GM21576 (cell line): ENCODE data around the gene ASGR1.

Source experiments
- ATAC-seq: cut with Tn5 transposase; IDR thresholded peaks from one replicate; pipeline ENCODE4 v1.9.1; 2021; ENCODE audit warnings: mild to moderate bottlenecking, moderate library complexity; ENCODE audit not compliant: unreplicated experiment

ASGR1 gene

DNA sequence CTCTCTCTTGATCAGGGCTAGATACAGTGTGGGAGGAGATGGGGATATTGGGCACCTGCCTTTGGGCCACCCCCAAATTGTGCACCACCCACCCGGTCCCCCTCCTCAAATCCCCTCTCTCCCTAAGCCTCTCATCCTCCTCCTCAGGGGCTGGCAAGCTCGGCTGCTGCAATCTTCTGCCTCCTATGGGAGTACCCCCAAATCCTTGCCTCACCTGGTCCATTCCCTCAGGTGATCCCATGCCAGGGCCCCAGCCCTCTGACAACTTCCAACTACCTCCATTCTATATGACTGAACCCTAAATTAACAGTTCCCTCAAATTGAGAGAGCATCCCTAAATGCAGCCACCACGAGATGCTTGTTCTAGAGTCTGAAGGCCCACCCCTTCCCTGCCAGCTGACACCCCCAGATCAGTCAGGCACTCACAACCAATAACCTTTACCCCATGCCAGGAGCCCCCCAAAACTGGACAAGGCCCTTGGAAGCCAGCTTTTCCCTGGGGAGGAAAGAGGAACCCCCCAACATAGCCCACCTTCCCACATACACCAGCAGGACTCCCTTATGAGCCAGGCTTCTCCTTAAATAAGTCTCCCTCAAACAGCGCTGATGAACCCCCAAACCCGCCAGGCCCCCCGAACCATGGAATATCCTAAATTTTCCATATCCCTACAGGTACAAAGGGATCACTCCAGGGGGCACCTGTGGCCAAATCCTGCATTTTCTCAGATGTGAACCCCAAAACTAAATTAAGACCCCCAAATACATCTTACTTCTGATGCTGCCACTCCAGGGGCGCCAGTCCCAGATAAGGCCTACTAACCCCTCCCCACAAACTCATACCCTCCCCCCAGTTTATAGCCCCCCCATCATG is 37.3 kb upstream of the ASGR1 start:
- no peak for ATAC-seq

DNA sequence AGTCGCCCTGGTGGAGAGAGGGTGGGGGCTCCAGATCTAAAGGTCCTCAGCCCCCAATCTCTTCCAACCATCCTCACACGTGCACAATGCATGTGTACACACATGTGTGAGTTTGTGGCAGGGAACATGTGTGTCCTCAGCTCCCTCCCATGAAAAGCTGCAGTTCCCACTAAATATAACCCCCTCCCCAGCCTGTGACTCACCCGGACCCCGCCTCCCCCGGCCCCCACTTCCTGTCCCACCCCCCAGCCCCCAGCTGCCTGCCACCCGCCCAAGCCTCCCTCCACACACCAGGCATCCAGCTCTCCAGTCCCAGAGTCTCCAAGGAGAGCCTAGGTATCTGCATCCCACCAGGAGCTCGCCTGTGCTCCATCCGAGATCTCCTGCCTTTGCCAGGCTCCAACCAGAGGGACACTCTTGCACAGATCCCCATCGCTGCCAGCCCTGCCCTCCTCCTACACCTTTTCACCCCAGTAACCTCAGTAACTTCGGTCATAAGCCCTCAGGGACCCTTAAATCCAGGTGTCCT is 36.5 kb upstream of the ASGR1 start:
- no peak for ATAC-seq

DNA sequence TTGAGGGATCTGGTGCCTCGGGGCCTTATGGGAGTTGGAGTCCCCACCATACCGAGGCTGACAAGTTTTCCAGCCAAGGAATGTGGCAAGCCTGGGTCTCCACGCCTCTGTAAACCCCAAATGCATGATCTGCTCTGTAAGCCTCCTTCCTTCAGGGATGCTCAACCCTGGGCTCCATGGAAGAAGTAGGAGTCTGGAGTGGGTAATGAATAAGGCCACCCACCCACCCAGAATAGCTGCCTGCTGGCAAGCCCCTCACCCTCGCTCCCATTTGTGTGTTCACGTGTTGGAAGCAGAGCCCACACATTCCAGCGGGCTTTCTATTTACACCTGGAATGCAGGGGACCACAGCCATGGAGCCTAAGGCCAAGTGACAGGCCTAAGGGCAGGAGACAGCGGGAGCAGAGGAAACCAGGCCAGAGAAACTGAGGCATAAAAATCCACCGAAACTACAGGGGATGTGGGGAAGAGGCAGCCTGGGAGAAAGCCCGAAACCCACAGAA is 36.0 kb upstream of the ASGR1 start:
- ATAC-seq = no peak

DNA sequence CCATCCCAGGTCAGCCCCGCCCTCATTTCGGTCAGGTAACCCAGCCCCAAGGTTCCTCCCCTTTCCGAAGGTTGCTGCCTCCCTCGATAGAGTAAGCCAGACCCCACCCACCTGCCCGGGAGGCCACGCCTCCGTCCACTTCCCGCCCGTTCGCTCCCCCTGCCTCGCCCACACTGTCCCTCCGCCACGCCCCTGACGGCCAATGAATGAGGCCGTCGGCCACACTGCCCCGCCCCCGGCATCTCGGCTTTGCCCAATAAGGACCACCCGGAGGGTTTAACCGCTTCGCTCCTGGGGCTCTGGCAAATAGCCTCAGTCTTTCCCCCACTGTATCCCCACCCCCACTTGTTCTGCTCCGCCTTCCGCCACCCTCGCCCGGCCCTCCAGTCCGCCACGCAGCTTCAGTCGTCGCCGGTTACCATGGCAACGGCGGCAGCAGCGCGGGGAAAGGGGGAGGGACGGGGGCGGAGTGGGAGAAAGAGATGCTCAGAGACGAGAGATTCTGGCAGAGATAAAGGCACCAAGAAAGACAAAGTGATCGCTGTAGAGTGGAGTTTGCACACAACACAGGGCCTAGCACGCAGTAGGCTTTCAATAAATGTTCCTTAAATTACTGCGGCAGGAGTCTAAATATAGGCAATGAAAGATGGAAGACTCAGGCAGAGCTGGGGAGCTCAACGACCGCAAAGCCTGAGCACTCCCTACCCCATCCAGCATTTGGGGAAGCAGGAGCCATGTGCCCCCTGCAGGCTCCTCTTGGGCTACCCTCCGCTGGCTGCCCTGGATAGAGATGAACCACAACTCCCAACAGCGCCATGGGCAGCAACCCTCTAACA is 35.3 kb upstream of the ASGR1 start:
- ATAC-seq = peak; percentile 75

DNA sequence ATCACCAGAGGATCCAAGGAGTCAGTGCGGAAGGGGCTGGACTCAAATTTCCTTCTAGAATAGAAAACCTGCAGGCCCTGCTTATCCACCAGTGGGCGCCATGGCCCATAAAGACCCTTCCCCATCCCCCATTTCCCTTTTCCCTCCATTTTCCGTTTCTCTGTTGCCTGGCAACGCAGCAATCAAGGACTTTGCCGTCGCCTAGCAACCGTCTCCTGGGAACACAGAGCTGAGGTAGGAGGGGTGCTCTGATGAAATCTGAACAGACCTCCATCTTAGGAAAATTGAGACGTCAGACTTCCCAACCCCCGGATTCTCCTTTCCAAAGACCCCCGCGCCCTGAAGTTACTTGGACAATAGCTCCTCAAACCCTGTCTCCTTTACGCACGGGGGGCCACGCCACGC is 34.7 kb upstream of the ASGR1 start:
- ATAC-seq = no peak

DNA sequence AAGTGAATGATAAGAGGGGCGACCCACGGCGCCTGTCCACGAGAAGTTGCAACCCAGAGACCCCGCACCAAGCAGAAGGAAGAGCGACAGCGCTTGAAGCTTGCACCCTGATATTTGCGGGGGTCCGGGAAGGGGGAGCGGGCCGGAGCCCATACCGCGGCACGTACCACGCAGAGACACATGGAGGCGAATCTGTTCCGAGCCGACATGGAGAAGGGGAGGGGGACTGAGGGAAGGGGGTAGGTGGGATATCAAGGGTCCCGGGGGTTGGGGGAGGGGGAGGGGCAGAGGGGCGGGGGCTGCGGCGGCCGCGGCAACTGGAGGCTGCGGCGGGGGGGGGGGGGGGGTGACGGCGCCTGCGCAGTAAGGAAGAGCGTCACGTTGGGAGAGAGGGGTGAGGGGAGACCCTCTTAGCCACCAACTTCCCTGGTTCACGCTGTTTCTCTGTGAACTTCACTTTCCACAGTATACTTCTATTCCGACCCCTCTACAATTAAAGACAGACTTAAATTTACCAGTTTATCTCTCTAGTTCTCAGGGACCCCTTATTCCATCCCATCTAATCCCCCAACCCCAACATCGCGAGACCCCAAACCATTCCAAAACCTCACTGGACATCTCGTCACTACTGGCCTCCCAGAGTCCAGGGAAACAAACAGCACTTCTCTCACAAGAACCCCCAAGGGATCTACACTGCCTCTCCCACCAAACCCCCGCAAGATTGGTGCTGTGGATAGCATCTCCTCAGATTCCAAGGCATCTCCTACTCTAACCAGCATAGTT is 32.5 kb upstream of the ASGR1 start:
- no peak for ATAC-seq

DNA sequence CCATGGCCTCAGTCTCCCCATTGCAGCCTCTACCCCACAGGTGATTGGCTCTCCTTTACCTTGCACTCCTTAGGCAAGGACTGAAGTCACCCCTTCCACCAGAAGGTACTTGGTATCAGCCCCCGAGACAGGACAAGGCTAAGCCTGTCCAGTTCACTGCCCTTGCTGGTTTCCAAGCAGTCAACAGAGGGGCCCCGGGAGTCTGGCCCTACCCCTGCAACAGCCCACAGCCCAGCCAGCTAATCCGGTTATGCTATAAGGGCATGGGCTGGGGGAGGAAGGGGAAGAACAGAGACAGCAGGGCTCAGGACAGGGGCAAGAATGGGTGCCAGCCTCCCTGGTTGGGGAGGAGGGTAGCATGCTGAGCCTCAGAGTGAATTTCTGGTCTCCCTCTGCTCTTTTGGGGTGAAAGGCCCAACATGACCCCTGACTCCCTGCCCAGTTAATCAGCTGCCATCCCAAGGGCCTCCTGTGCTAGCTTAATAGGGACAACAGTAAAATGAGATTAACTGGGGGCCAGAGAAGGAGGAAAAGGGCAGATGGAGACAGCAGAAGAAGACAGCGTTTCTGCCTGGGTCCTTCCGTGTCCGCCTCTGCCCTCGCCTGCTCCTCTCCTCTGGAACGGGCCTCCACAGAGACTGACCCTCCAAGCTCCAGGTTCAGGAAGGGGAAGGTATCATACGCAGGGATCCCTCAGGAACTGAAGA is 29.7 kb upstream of the ASGR1 start:
- ATAC-seq = no peak

DNA sequence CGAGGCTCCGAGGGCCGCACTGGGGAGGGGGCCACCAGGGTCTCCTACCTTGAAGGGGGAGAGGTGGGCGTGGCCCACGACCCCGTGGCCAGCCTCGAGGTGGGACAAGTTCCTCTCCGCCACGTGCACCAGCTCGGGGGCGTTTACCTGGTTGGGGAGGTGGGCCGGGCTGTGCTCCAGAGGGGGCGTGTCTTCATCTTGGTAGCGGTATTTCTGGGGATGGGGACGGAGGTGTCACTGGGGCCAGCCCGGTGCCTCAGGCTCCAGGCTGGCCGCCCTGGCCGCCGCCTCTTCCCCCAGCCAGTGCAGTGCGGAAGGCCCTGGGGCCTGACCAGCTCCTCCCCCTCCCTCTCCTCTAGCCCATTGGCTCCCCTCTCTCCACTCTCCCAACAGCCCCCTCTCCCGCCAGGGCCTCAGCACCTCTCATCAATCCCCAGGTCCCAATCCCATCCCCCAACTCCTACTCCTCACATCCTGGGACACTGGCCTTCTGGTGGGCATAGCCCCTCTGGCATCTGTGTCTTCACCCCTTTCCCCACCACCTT is 28.9 kb upstream of the ASGR1 start:
- no peak for ATAC-seq

DNA sequence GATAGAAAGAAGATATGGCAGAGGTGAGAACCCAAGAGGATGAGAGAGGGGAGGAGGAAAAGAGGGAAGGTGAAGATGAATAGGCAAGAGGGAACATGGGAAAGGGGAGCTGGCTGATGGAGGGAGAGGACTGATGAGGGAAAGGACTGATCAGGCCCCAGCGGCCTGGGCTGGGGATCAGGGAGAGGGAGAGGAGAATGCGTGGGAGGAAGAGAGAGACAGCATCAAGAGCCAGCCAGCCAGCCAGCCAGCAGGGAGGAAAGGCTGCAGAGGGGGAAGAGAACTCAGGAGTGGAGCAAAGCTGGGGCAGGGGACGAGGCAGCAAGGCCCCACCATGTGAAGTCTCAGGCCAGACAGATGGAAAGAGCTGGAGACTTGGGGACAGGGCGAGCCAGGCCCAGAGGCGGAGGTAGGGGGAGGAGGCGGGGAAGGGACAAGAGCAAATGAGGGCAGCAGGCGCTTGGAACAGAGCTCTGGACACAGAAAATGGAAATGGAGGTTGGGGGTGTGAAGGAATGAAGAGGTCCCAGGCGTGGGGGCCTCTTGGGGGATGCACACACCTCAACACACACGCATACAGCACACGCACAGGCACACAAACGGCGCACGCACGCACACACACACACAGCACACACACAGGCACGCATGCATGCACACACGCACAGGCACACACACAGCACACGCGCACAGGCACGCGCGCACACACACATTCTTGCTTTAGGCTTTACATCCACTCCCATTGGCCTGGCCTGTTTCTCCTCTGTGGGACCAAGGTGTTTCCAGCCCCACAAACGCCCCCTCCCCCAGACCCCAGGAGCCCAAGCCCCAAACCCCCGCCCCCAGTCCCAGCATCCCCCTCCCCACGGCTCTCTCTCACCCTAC is 28.2 kb upstream of the ASGR1 start:
- no peak for ATAC-seq

DNA sequence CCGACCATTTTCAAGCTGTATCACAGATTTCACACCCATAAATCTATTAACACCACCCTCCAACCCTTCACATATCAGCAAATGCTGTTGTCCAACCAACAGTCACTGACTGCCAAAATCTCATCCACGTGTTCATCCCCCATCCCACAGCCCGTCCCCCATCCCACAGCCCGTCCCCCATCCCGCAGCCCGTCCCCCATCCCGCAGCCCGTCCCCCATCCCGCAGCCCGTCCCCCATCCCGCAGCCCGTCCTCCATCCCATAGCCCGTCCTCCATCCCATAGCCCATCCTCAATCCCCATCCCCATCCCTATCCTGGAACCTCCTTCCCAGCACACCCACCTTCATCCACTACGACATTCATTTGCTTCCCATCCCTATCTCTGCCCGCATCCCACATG is 26.4 kb upstream of the ASGR1 start:
- ATAC-seq = no peak

DNA sequence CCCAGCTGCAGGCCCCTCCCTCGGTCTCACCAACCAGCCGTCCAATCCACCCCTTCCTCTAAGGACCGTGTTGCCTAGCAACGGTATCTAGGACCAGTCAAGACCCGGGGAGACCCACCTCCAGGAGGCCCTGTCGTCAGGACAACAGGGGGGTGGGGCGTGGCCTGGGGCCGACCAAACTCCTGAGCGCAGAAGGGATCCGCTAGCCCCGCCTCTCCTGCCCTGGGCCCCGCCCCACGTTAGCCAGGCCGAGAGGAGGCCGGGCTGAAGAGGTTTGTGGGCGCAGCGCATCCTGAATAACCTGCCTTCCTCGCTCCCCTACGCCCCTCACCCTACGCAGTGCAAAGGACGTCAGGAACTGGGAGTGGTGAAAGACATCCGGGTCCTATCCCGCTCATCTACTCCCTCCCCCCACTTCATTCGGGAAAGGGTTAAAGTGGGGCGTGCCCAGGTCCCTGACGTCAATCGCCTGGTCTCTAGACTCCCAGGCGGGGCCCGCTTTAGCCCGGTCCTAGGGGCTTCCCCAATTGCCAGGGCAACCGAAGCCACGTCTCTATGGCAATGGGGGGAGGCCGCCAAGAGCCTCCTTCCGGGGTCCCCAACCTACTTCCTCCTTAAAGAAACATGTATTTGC is 25.8 kb upstream of the ASGR1 start:
- peak; percentile 79 for ATAC-seq

DNA sequence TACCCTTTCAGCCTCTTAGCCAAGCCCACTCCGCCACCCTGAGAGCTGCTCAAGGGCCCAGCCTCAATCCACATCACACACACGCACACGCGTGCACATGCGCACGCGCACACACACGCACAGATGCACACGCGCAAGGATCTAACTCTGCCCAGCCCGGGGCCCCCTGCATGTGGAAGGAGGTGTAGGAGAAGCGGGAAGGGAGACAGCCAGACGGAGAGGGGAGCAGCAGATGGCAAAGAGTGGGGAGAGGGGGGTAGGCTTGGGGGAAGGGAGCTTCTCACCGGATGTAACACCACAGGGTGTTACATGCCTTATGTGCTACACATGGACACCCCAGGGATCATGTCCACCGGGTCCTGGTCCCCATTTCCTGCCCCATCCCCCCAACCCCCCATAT is 25.2 kb upstream of the ASGR1 start:
- no peak for ATAC-seq

DNA sequence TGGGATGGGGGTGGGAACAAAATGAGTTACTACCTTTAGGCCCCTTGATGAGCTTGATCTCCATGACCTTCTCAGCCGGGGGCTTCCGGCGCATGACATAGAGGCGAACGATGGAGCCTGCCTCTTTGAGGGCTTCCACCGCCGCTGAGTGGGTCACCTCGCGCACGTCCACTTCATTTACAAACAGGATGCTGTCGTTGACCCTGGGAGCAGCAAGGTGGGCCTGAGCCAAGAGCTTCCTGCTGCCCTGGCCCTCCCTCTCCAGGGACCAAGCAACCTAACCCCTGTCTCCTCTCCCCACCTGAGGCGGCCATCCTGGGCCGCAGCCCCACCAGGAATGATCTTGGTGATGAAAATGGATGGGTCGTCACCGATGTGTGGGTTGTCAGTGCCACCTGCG is 24.2 kb upstream of the ASGR1 start:
- ATAC-seq = no peak

DNA sequence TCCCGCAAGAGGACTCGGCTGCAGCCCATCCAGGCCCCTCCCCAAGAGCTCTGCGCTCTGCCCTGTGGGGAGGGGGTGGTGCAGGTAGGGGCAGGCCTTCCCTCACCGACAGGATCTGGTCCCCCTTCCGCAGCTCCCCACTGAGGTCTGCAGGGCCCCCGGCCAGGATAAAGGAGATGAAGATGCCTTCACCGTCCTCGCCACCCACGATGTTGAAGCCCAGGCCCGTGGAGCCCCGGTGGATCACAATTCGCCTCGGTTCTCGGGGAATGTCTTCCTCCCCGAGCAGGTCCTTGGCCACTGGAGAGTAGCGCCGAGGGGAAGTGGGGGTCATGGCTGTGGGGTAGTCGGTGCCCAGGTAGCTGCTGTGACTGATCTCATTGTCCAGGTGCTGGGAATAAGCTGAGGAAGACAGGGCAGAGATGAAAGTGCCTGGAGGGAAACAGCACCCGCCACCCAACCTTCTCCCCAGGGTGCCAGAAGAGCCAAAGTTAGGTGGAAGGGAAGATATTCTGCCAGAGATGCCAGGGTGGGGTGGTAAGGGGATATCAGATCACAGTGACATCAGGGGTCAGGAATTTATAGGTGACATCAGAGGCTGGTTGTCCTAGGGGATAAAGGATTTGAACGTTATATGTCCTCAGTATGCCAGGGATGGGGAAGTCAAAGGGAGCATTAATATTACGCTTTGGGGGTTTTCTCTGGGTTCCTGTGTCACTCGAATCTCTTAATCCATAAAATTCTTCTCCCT is 17.7 kb upstream of the ASGR1 start:
- no peak for ATAC-seq

DNA sequence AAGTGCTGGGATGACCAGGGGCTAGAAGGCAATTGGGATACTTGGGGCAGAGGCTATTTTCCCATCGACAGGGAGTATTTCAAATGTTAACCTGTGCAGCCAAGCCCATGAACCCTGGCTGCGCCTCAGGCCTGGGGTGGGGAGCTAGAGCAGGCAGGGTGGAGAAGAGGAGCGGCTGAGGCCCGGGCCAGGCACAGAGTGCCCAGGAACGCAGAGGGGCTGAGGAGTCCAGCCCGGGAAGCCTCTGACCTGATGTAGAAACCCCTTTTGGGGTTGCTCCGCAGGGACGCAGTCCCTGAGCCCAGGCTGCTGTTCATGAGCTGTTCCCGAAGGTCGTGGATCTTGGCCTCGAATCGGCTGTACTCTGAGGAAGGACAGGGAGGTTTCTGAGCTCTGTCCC is 16.8 kb upstream of the ASGR1 start:
- ATAC-seq = no peak

DNA sequence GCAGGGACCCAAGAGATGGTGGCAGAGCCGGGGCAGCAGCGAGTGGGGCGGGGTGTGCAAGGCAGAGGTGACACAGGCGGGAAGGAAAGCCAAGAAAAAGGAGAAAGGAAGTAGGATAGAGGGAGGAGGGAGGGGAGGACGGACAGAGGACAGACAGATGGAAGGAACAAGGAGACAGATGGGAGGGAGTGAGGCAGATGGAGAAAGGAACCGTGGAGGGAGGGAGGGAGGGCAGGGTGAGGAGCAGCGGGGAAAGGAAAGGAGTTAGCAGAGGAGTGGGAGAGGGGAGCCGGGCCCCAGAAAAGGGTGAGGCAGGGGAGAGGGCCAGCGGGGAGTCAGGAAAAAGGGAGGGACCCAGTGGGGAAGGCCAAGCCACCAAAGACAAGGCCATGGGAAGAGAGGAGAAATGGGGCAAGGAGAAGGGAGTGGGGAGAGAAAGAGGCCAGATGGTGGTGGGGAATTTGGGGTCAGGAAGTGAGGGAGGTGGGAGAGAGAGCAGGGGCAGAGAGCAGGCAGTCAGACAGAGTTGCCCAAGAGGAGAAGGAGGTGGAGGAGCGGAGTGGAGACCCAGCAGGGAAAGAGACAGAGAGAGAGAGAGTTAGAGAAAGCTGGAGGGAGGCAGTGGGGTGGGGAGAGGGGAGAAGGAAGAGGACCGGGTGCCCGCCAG is 13.2 kb upstream of the ASGR1 start:
- ATAC-seq = no peak

DNA sequence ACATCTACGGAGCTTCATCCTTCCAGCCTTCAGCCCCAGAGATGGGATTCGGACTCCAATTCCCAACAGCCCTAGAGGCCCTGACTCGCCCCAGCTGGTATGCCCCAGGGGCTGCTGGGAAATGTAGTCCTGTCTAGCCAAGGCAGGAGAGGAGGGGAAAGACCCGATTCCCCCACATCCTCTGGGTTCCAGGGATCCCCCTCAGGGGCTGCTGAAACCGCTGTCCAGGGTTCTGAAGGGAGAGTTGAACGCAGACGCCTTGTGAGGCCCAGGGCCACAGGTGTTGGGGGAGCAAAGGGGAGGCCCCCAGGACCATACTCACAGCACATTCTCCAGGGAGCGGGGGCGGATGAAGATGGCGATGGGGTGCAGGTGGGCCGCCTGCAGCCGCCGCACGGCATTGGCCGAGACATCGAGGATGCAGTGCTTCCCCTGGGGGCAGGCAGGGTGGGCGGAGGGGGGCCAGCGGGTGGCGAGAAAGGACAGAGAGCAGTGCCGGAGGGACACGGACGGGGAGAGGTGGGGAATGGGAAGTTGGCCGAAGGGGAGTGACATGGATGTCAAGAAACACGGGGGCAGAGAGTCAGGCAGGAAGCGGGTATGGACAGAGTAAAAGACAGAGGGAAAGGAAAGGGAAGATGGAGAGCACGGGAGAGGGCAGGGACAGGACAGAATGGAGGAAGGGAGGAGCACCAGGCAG is 12.6 kb upstream of the ASGR1 start:
- no peak for ATAC-seq
